ENCODE data around the gene VASP. TPM values are rescaled to one million over a fixed set of nuclear protein-coding genes. Genes with fewer than 3 reads are reported as not detected.

VASP gene
- total and polyA plus RNA-seq, 2 donors (not counting 3 experiments of a cell fraction or from before 2014, with no cell fraction given) = 94.3 to 154 TPM

DNA sequence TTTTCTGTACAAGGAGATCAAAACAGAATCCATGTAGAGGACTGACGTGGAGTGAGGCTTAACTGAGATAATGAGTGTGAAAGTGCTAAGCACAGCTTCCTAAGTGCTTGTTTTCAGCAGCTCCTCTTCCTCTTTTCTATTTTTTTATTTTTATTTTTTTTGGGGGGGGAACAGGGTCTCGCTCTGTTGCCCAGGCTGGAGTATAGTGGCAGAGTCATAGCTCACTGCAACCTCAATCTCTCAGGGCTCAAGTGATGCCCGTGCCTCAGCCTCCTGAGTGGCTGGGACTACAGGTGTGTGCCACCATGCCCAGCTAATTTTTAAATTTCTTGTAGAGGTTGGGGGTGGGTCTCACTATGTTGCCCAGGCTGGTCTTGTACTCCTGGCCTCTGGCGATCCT, 45.1 kb upstream of the VASP start:
- DNase-seq (ENCODE audit: low read depth, low spot score) (no peak), FAIRE-seq (no peak)
- no peaks in the 10 kb centered on the region for H4K20me1 ChIP-seq (replicated peaks; ENCODE audit: control insufficient read depth, extremely low read depth, insufficient read depth, low read length)
- dilution Hi-C loops (cut with MboI; ENCODE audit: extremely low pct_ligation_motif_present, low sequenced_read_pairs) (no loop called here), intact Hi-C loops (cut with micrococcal nuclease) (no loop called here)
- TF ChIP-seq FOS (IDR thresholded peaks at IDR 0.05; ENCODE audit: borderline replicate concordance, insufficient read depth, low read length) = no peak
- TF ChIP-seq GATA2 (IDR thresholded peaks at IDR 0.05; ENCODE audit: insufficient read depth, insufficient read length, low read depth, low read length) = no peak
- TF ChIP-seq, protein P1, sequence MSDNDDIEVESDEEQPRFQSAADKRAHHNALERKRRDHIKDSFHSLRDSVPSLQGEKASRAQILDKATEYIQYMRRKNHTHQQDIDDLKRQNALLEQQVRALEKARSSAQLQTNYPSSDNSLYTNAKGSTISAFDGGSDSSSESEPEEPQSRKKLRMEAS (IDR thresholded peaks at IDR 0.05; ENCODE audit: insufficient read depth, insufficient read length) = no peak
- no peak overlapping the region for H3K4me3 ChIP-seq (replicated peaks in 1 of 3; ENCODE audit: insufficient read depth in 1 of 3, low read depth in 1 of 3, low read length in 3 of 3)
- POLR2A ChIA-PET = no interaction called here
- peaks cover 3% of the 10 kb centered on the region for H3K4me1 ChIP-seq (ENCODE audit: control insufficient read depth, extremely low read depth, insufficient read depth, low read length)
- H2AFZ ChIP-seq (ENCODE audit: low read depth, low read length) = no peak overlapping the region
- H3K79me2 ChIP-seq (ENCODE audit: control insufficient read depth, insufficient read depth, low read length) = no peaks in the 10 kb centered on the region
- H3K27me3 ChIP-seq (ENCODE audit: control insufficient read depth in 2 of 2, insufficient read depth in 2 of 2, low read length in 2 of 2) = no peaks in the 10 kb centered on the region
- H3K36me3 ChIP-seq (ENCODE audit: control insufficient read depth in 2 of 2, extremely low read depth in 1 of 2, insufficient read depth in 2 of 2, low read length in 2 of 2) = no peaks in the 10 kb centered on the region
- CTCF ChIA-PET = interaction anchor here (1.0 to 9.5 kb wide), 4 partner anchors 13 to 24 kb away, joined by 3 to 174 read pairs (median 6); no protein-coding TSS in a partner anchor
- H3K9me3 ChIP-seq (replicated peaks; ENCODE audit: control insufficient read depth, insufficient read depth, low read length) = no peaks in the 10 kb centered on the region
- no peak overlapping the region for H3K27ac ChIP-seq (ENCODE audit: insufficient read depth, low read depth, low read length)
- H3K9me1 ChIP-seq (replicated peaks; ENCODE audit: control insufficient read depth, extremely low read depth, insufficient read depth, low read length) = no peaks in the 10 kb centered on the region
- no peak overlapping the region for H3K9ac ChIP-seq (replicated peaks; ENCODE audit: extremely low read depth, insufficient read depth, low read length)
- no TSS peak for BruUV-seq (replicated peaks)
- H3K4me2 ChIP-seq (ENCODE audit: insufficient read depth, low read length) = no peak overlapping the region

DNA sequence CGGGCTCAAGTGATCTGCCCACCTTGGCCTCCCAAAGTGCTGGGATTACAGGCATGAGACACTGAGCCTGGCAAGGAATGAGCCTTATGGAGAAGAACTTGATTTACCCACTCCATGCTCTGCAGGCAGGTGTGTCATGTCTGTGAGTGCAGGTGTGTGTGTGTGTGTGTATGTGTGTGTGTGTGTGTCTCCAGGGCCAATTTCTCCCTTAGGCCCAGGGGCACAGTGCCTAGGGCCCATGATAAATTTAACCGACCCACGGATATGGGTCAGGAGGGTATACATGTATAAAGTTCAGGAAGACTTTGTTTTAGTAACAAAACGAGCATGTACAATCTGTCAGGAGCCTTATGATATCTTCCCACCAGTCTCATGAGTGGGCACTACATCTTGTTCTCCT, 44.0 kb upstream of the VASP start:
- Histone ChIP-seq H3K4me1 (ENCODE audit: control insufficient read depth, extremely low read depth, insufficient read depth, low read length) (peaks cover 9% of the 10 kb centered on the region), H2AFZ (ENCODE audit: low read depth, low read length) (no peak overlapping the region), H3K4me3 (replicated peaks in 1 of 3; ENCODE audit: insufficient read depth in 1 of 3, low read depth in 1 of 3, low read length in 3 of 3) (no peak overlapping the region), H4K20me1 (replicated peaks; ENCODE audit: control insufficient read depth, extremely low read depth, insufficient read depth, low read length) (no peaks in the 10 kb centered on the region), H3K4me2 (ENCODE audit: insufficient read depth, low read length) (no peak overlapping the region), H3K27me3 (ENCODE audit: control insufficient read depth in 2 of 2, insufficient read depth in 2 of 2, low read length in 2 of 2) (no peaks in the 10 kb centered on the region), H3K9ac (replicated peaks; ENCODE audit: extremely low read depth, insufficient read depth, low read length) (no peak overlapping the region), H3K9me1 (replicated peaks; ENCODE audit: control insufficient read depth, extremely low read depth, insufficient read depth, low read length) (no peaks in the 10 kb centered on the region), H3K27ac (ENCODE audit: insufficient read depth, low read depth, low read length) (no peak overlapping the region), H3K79me2 (ENCODE audit: control insufficient read depth, insufficient read depth, low read length) (no peaks in the 10 kb centered on the region), H3K9me3 (replicated peaks; ENCODE audit: control insufficient read depth, insufficient read depth, low read length) (no peaks in the 10 kb centered on the region), H3K36me3 (ENCODE audit: control insufficient read depth in 2 of 2, extremely low read depth in 1 of 2, insufficient read depth in 2 of 2, low read length in 2 of 2) (no peaks in the 10 kb centered on the region)
- ChIA-PET POLR2A (no interaction called here), CTCF (interaction anchor here (1.0 to 9.5 kb wide), 2 partner anchors 23 kb away, joined by 3 to 174 read pairs; no protein-coding TSS in a partner anchor)
- dilution Hi-C loops (cut with MboI; ENCODE audit: extremely low pct_ligation_motif_present, low sequenced_read_pairs) = no loop called here
- FAIRE-seq (no peak), DNase-seq (ENCODE audit: low read depth, low spot score) (no peak)
- no TSS peak for BruUV-seq (replicated peaks)
- intact Hi-C loops (cut with micrococcal nuclease) = no loop called here
- TF ChIP-seq, protein P2, sequence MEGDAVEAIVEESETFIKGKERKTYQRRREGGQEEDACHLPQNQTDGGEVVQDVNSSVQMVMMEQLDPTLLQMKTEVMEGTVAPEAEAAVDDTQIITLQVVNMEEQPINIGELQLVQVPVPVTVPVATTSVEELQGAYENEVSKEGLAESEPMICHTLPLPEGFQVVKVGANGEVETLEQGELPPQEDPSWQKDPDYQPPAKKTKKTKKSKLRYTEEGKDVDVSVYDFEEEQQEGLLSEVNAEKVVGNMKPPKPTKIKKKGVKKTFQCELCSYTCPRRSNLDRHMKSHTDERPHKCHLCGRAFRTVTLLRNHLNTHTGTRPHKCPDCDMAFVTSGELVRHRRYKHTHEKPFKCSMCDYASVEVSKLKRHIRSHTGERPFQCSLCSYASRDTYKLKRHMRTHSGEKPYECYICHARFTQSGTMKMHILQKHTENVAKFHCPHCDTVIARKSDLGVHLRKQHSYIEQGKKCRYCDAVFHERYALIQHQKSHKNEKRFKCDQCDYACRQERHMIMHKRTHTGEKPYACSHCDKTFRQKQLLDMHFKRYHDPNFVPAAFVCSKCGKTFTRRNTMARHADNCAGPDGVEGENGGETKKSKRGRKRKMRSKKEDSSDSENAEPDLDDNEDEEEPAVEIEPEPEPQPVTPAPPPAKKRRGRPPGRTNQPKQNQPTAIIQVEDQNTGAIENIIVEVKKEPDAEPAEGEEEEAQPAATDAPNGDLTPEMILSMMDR (IDR thresholded peaks at IDR 0.05; ENCODE audit: extremely low read depth in 1 of 2, insufficient read depth in 1 of 2, low read depth in 1 of 2, low read length in 2 of 2) = no peak
- no peak for TF ChIP-seq EZH2 (IDR thresholded peaks at IDR 0.05; ENCODE audit: borderline replicate concordance, low read depth, low read length, severe bottlenecking)
- TF ChIP-seq POLR2AphosphoS5 (IDR thresholded peaks at IDR 0.05; ENCODE audit: insufficient read depth, low read depth, low read length) = no peak
- TF ChIP-seq POLR2A (IDR thresholded peaks at IDR 0.05; ENCODE audit: low read depth, low read length) = no peak
- TF ChIP-seq JUN (IDR thresholded peaks at IDR 0.05; ENCODE audit: borderline replicate concordance, insufficient read depth, insufficient read length, low read depth) = no peak
- no peak for TF ChIP-seq MYC (IDR thresholded peaks at IDR 0.05; ENCODE audit: low read depth, low read length)
- TF ChIP-seq FOS (IDR thresholded peaks at IDR 0.05; ENCODE audit: borderline replicate concordance, insufficient read depth, low read length) = no peak
- TF ChIP-seq, protein P1 (IDR thresholded peaks at IDR 0.05; ENCODE audit: insufficient read depth, insufficient read length) = no peak
- TF ChIP-seq GATA2 (IDR thresholded peaks at IDR 0.05; ENCODE audit: insufficient read depth, insufficient read length, low read depth, low read length) = no peak
